DMS114 treated with DMSO at 0.1 percent for 48 hours (cell line): ENCODE data around the gene EEF1A2.

Experiments
- DNase-seq: peaks from one replicate; lab custom pipeline; 2025; ENCODE audit not compliant: unreplicated experiment; lab: John Stamatoyannopoulos, UW

EEF1A2 gene

GRCh38 chr20:63471981-63472831 lies 26.7 kb downstream of the EEF1A2 start, which contains the start of gene KCNQ2:
TSS of gene KCNQ2 (minus strand) at chr20:63472655. CDS start at chr20:63472463, 192 bp downstream.
- DNase-seq: no peak

GRCh38 chr20:63471717-63471980 lies 27.2 kb downstream of the EEF1A2 start:
- DNase-seq: no peak

- no peak for DNase-seq
Measured at GRCh38 chr20:63471002-63471716, 27.7 kb downstream of the EEF1A2 start.

DNA sequence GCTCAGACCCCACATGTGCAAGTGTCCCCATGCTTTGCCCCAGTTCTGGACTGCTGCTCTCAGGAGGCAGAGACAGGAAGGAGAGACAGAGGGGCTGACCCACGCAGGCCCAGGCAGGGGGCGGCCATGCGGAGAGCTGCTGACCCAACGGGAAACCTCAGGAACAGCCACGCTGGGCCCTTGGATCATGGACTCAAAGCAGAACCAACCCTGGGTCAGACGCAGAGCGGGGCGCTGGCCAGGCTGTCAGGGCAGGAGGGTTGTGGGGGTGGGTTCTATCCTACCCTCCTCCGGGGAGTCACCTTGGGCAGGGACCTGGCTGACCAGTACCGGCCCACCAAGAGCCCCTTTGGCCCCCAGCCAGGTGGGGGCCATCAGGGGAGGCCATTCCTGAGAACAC lies 28.5 kb downstream of the EEF1A2 start:
- DNase-seq: no peak

- no peak for DNase-seq
Measured at GRCh38 chr20:63469713-63470101, 29.2 kb downstream of the EEF1A2 start.

DNA sequence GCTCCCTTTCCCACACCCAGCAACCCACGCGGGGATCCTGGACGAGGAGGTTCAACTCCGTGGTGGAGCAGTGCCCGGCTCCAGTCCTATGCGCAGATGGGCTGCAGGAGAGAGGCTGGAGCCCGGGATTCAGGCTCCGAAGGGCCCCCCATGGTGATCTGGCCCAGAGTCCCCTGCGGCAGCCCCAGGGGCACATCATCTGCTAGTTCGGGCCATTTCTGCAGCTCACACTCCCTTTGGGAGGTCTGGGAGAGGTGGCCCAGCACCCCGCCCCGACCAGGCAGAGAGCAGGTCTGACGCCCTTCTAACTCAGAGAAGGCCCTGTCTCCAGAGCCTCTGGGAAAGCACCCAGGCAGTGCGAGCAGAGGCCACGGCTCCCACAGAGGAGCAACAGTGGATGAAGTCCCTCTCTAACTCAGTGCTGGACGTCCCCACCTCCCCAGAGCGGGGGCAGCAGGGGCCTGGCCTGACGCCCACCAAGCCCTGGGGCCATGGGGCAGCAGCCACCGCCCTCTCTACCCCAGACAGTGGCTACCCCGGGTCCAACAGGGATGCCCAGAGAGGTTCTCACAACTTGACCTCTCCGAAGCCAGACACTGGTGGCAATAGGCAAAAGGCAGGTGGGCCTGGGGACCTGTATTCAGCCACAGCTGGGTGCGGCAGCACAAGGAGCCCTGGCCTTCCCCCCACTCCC lies 29.7 kb downstream of the EEF1A2 start:
- DNase-seq: no peak

- no peak for DNase-seq
Measured at GRCh38 chr20:63468421-63468820, 30.5 kb downstream of the EEF1A2 start.

- DNase-seq: no peak
Measured at GRCh38 chr20:63467294-63468083, 31.4 kb downstream of the EEF1A2 start.

GRCh38 chr20:63466861-63467260 lies 32.0 kb downstream of the EEF1A2 start:
- no peak for DNase-seq

GRCh38 chr20:63466250-63466825 lies 32.5 kb downstream of the EEF1A2 start:
- no peak for DNase-seq

DNA sequence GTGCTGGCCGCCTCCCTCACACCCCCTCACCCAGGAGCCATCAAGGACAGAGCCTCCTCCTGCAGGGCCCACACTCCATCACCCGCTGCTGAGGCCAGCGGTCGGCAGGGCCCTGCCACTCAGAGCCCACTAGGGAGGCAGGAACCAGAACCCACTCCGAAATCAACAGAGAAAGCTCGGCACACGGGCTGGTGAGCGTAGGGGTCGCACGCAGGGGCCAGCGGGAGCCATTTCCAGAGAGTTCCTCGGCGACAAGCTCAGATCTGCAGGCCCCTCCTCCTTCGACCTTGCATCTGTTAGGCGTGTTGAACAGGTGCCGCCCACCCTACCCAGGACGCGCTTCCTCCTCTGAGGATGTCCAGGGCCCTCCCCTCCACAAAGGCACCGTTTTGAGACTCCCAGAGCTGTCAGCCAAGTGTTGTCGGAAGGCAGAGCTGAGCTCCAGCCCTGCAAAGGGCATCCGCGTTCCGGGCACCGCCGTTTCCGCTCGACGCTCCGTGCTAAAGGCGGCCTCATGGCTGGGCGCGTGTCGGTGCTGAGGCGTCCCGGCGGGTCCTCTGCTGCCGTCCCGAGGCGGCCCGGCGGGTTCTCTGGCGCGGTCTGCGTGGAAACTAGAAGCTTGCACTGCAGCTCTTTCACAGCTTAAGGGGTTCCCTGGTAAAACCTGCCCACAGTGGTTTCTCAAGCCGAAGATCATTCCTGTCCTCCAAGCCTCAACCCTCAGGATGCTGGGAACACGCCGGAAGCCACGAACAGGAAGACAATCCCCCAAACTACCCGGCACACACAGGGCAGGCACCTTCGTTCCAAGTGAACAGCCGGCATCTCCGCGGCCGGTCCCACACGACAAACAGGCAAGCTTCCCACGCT lies 33.3 kb downstream of the EEF1A2 start:
- DNase-seq: no peak

- DNase-seq: no peak
Measured at GRCh38 chr20:63464289-63464635, 34.6 kb downstream of the EEF1A2 start.

DNA sequence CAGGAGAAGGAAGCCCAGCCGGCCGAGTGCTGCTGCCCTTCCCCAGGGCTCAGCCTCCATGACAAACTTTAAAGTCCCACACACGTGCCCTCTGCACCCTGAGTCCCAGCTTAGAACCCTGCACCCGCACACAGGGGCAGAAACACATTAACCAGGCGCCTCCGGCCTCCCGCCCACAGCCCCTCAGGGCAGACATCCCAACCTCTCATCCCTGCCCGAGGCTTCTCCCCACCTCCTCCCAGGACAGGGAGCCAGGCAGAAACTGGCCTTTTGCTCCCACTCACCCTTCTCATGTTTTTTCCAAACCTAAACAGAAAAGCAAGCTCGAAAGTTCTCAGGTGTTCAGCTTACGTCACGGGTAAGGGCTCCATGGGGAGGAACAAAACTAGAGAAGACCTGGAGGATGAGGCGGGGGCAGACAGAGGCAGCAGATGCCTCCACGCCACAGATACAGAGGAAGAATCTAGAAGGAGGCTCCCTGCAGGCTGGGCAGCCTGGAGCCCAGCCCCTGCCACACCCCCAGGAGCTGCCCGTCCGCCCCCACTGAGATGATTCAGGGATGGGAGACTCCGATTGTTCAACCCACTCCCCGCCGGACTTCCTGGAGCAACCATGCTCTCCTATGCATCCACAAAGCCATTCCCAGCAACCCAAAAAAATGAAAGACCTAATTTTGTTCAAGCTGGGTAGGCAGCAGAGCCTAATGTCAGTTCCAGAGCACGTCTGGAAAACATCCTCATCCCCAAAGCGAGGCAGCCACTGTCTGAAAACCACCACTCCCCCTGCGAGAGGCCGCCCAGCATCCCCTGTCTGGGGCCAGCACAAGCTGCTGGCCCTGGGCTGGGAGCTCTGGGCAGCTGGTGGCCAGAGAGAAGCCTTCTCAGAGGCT lies 35.2 kb downstream of the EEF1A2 start:
- DNase-seq: no peak

DNA sequence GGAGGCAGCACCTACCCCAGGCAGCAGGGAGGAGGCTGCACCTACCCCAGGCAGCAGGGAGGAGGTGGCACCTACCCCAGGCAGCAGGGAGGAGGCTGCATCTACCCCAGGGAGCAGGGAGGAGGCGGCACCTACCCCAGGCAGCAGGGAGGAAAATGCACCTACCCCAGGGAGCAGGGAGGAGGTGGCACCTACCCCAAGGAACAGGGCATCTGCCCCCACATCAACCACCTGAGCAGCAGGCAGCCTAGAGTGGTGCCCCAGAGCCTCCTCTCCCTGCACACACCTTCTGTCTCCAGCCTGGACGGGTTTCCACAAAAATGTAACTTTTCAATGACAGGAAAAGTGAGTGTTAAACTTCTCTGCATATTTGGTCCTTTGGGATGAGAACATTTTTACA lies 36.6 kb downstream of the EEF1A2 start:
- DNase-seq: no peak

- no peak for DNase-seq
Measured at GRCh38 chr20:63461104-63461763, 37.6 kb downstream of the EEF1A2 start.

DNA sequence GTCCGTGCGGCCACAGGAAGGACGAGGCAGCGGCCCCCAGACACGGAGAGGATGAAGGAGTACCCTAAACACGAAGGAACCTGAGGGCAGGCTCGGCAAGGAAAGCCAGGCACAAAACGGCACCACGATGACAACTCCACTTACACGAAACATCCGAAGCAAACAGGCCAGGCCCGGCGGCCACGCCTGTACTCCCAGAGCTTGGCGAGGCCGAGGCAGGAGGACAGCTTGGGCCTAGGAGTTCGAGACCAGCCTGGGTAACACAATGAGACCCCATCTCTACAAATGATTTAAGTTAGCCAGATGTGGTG lies 39.9 kb downstream of the EEF1A2 start:
- DNase-seq: no peak

- DNase-seq: no peak
Measured at GRCh38 chr20:63458170-63459069, 40.5 kb downstream of the EEF1A2 start.

- DNase-seq: no peak
Measured at GRCh38 chr20:63457737-63458136, 41.1 kb downstream of the EEF1A2 start.
